Measurements from ENCODE around the gene DNMT3A. TPM values are rescaled to one million over a fixed set of nuclear protein-coding genes. Genes with fewer than 3 reads are reported as not detected.

DNMT3A gene
- total and polyA plus RNA-seq, 2 donors (not counting 1 experiment from before 2014, with no cell fraction given): 8.9 to 24.5 TPM

DNA sequence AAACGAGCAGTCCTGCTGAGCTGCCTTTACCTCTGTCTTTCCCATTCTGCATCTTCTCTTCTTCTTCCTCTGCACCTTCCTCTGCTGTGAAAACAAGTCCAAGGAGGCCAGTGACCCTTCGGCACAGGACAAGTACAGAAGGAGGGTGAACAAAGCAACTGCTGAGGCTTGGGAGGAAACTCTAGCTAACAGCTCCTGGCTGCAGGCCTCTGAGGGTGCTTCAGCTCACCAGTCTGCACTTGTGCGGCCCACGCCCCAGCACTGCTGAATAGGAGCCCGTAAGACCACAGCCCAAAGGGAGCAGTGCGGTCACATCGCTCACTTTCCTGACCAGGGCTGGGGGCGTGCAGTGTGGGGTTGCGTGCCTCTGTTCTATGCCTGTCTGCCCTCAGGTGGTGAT is 42.1 kb upstream of the DNMT3A start:
- Mint-ChIP-seq H3K9me3 (ENCODE audit: insufficient read depth) (no peaks in the 10 kb centered on the region), H3K27ac (no peak overlapping the region), H3K27me3 (no peaks in the 10 kb centered on the region), H3K4me1 (peaks cover 27% of the 10 kb centered on the region), H3K4me3 (no peak overlapping the region)
- Histone ChIP-seq H3K4me2 (replicated peaks; ENCODE audit: low read depth, low read length, poor library complexity, severe bottlenecking) (no peak overlapping the region), H3K4me3 (ENCODE audit: control extremely low read depth in 1 of 5, extremely low read depth in 1 of 5, insufficient read depth in 1 of 5, low read depth in 2 of 5, low read length in 4 of 5) (no peak overlapping the region), H3K36me3 (replicated peaks in 1 of 2; ENCODE audit: control extremely low read depth in 1 of 2, control insufficient read depth in 1 of 2, extremely low read depth in 1 of 2, insufficient read depth in 2 of 2, low read length in 1 of 2) (peaks cover 0 to 5% of the 10 kb centered on the region in 2 experiments), H4K20me1 (ENCODE audit: control insufficient read depth, insufficient read depth, low read length, poor library complexity, severe bottlenecking) (no peaks in the 10 kb centered on the region), H3K9me3 (ENCODE audit: control extremely low read depth in 1 of 3, control insufficient read depth in 2 of 3, insufficient read depth in 1 of 3, low read length in 2 of 3) (peaks cover 0 to 5% (median 0%) of the 10 kb centered on the region in 3 donors), H3K79me2 (ENCODE audit: control insufficient read depth, insufficient read depth, low read length) (no peaks in the 10 kb centered on the region), H3K4me1 (ENCODE audit: control insufficient read depth in 2 of 2, insufficient read depth in 2 of 2, low read length in 2 of 2) (peaks cover 7 to 26% of the 10 kb centered on the region in 2 donors), H3K27me3 (replicated peaks in 1 of 4; ENCODE audit: control extremely low read depth in 1 of 4, control insufficient read depth in 3 of 4, insufficient read depth in 4 of 4, low read length in 3 of 4) (no peaks in the 10 kb centered on the region), H3K9ac (ENCODE audit: low read length) (no peak overlapping the region), H2AFZ (ENCODE audit: insufficient read depth, low read depth, low read length, poor library complexity, severe bottlenecking) (no peak overlapping the region), H3K27ac (ENCODE audit: low read length in 2 of 2) (no peak overlapping the region)
- no peak for ATAC-seq (ENCODE audit: low read depth)
- no peak for TF ChIP-seq EZH2 (IDR thresholded peaks at IDR 0.05; ENCODE audit: borderline replicate concordance, insufficient read depth, low read depth, low read length, poor library complexity, severe bottlenecking)
- TF ChIP-seq, protein P1, sequence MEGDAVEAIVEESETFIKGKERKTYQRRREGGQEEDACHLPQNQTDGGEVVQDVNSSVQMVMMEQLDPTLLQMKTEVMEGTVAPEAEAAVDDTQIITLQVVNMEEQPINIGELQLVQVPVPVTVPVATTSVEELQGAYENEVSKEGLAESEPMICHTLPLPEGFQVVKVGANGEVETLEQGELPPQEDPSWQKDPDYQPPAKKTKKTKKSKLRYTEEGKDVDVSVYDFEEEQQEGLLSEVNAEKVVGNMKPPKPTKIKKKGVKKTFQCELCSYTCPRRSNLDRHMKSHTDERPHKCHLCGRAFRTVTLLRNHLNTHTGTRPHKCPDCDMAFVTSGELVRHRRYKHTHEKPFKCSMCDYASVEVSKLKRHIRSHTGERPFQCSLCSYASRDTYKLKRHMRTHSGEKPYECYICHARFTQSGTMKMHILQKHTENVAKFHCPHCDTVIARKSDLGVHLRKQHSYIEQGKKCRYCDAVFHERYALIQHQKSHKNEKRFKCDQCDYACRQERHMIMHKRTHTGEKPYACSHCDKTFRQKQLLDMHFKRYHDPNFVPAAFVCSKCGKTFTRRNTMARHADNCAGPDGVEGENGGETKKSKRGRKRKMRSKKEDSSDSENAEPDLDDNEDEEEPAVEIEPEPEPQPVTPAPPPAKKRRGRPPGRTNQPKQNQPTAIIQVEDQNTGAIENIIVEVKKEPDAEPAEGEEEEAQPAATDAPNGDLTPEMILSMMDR (IDR thresholded peaks at IDR 0.05): no peak
- POLR2A ChIA-PET: interaction anchor here (0.7 to 0.9 kb wide), 2 partner anchors 18 to 36 kb away, joined by 3 to 7 read pairs; no protein-coding TSS in a partner anchor
- CTCF ChIA-PET: interaction anchor here (0.9 to 5.5 kb wide), 5 partner anchors 8 to 218 kb away, joined by 3 to 30 read pairs (median 3); no protein-coding TSS in a partner anchor
- 95% methylated on average over 9 of the region's 9 CpGs for WGBS (ENCODE audit: insufficient coverage)
- DNase-seq: no peak
- intact Hi-C loops (cut with micrococcal nuclease): no loop called here

DNA sequence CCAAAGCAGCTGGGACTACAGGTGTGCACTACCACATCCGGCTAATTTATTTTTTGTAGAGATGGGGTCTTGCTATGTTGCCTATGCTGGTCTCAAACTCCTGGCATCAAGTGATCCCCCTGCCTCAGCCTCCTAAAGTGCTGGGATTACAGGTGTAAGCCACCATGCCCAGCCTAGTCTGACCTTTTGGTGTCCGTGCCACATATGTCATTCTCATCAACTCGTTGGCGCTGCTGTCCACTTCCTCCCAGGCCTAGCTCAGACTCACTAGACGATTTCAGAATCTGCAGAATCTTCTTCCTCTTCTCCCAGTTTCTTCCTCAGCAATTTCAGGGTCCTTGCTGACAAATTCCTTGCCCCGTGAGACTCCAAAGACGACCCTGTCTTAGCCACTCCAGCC is 39.8 kb upstream of the DNMT3A start:
- intact Hi-C loops (cut with micrococcal nuclease): no loop called here

More for the DNA sequence above, 39.8 kb upstream of the DNMT3A start:
- Histone ChIP-seq H3K4me1 (ENCODE audit: control insufficient read depth in 2 of 2, insufficient read depth in 2 of 2, low read length in 2 of 2) (peaks cover 25 to 31% of the 10 kb centered on the region in 2 donors), H3K9ac (ENCODE audit: low read length) (no peak overlapping the region), H3K9me3 (ENCODE audit: control extremely low read depth in 1 of 3, control insufficient read depth in 2 of 3, insufficient read depth in 1 of 3, low read length in 2 of 3) (peaks cover 0 to 7% (median 0%) of the 10 kb centered on the region in 3 donors), H3K27me3 (replicated peaks in 1 of 4; ENCODE audit: control extremely low read depth in 1 of 4, control insufficient read depth in 3 of 4, insufficient read depth in 4 of 4, low read length in 3 of 4) (no peaks in the 10 kb centered on the region), H4K20me1 (ENCODE audit: control insufficient read depth, insufficient read depth, low read length, poor library complexity, severe bottlenecking) (no peaks in the 10 kb centered on the region), H3K4me3 (ENCODE audit: control extremely low read depth in 1 of 5, extremely low read depth in 1 of 5, insufficient read depth in 1 of 5, low read depth in 2 of 5, low read length in 4 of 5) (no peak overlapping the region), H2AFZ (ENCODE audit: insufficient read depth, low read depth, low read length, poor library complexity, severe bottlenecking) (no peak overlapping the region), H3K79me2 (ENCODE audit: control insufficient read depth, insufficient read depth, low read length) (peaks cover 5% of the 10 kb centered on the region), H3K27ac (ENCODE audit: low read length in 2 of 2) (no peak overlapping the region), H3K4me2 (replicated peaks; ENCODE audit: low read depth, low read length, poor library complexity, severe bottlenecking) (no peak overlapping the region), H3K36me3 (replicated peaks in 1 of 2; ENCODE audit: control extremely low read depth in 1 of 2, control insufficient read depth in 1 of 2, extremely low read depth in 1 of 2, insufficient read depth in 2 of 2, low read length in 1 of 2) (no peaks in the 10 kb centered on the region)
- TF ChIP-seq, protein P1 (IDR thresholded peaks at IDR 0.05): no peak
- TF ChIP-seq EZH2 (IDR thresholded peaks at IDR 0.05; ENCODE audit: borderline replicate concordance, insufficient read depth, low read depth, low read length, poor library complexity, severe bottlenecking): no peak
- CTCF ChIA-PET: interaction anchor here (0.8 to 1.5 kb wide), 2 partner anchors 19 to 23 kb away, joined by 3 to 6 read pairs; no protein-coding TSS in a partner anchor
- POLR2A ChIA-PET: interaction anchor here (1.0 kb wide), 1 partner anchor 27 kb away, joined by 7 read pairs; no protein-coding TSS in a partner anchor
- DNase-seq (no peak), ATAC-seq (ENCODE audit: low read depth) (no peak)
- Mint-ChIP-seq H3K4me3 (no peak overlapping the region), H3K4me1 (peaks cover 26% of the 10 kb centered on the region), H3K27me3 (no peaks in the 10 kb centered on the region), H3K27ac (no peak overlapping the region), H3K9me3 (ENCODE audit: insufficient read depth) (no peaks in the 10 kb centered on the region)
- WGBS (ENCODE audit: insufficient coverage): 93% methylated on average over 7 of the region's 7 CpGs

All from B cell (primary cell).